T-helper 1 cell treated with Interleukin-12 subunit alpha and Interleukin-12 subunit beta and Interleukin-4 antibody, amounts not matched to agents 30 μg/mL and 1 μg/mL, for 36 hours (primary cell): ENCODE results near the gene FICD.

Experiments
- H3K27ac Mint-ChIP-seq: one replicate; pipeline ENCODE4 v1.8.0; 2021; ENCODE audit warnings: mild to moderate bottlenecking, mixed read lengths
- H3K27me3 Mint-ChIP-seq: one replicate; pipeline ENCODE4 v1.8.0; 2021; ENCODE audit warnings: low read depth, mixed read lengths
- H3K36me3 Mint-ChIP-seq: one replicate; pipeline ENCODE4 v1.8.0; 2021; ENCODE audit warnings: low read depth, mixed read lengths
- H3K4me1 Mint-ChIP-seq: one replicate; pipeline ENCODE4 v1.8.0; 2021; ENCODE audit warnings: low read depth, mixed read lengths
- H3K4me3 Mint-ChIP-seq: one replicate; pipeline ENCODE4 v1.8.0; 2021; ENCODE audit warnings: mild to moderate bottlenecking, moderate library complexity, mixed read lengths
- H3K9me3 Mint-ChIP-seq: one replicate; pipeline ENCODE4 v1.8.0; 2021; ENCODE audit warnings: mixed read lengths

FICD gene

GRCh38 chr12:108562348-108563135 is 47.5 kb downstream of the FICD start, which contains the start of gene ISCU:
TSS of gene ISCU (plus strand) at chr12:108562596. CDS start at chr12:108562623, 27 bp downstream.
- Mint-ChIP-seq H3K27me3 (no peaks in the 10 kb centered on the region), H3K36me3 (peaks cover 31% of the 10 kb centered on the region), H3K4me1 (peaks cover 29% of the 10 kb centered on the region)

GRCh38 chr12:108563136-108563803 is 48.2 kb downstream of the FICD start:
- no peaks in the 10 kb centered on the region for H3K9me3 Mint-ChIP-seq
- H3K36me3 Mint-ChIP-seq = peaks cover 35% of the 10 kb centered on the region
- peak overlapping the region; percentile 99 for H3K27ac Mint-ChIP-seq
- H3K27me3 Mint-ChIP-seq = no peaks in the 10 kb centered on the region
- H3K4me3 Mint-ChIP-seq = peak overlapping the region; percentile 100
- H3K4me1 Mint-ChIP-seq = peaks cover 34% of the 10 kb centered on the region

More at GRCh38 chr12:108562348-108563135, 47.5 kb downstream of the FICD start, which contains the start of gene ISCU:
- Mint-ChIP-seq H3K9me3 (no peaks in the 10 kb centered on the region), H3K4me3 (peak within 1 kb of the TSS; percentile 100), H3K27ac (peak within 1 kb of the TSS; percentile 99)

DNA sequence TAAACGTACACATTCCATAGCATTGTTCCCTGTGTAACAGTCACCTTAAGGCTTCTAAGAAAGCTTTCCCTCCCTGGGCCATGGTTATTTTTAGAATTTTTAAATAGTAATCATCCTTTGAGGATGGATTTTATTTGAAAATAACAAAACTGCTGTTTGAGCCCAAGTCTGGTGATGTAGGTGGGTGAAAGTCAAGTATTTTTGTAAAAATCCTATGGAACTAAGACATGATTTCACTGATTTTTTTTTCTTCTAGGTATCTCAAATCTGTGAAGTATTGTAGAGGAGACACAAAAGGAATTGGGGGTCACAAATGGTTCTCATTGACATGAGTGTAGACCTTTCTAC is 48.7 kb downstream of the FICD start:
- H3K36me3 Mint-ChIP-seq = peaks cover 39% of the 10 kb centered on the region
- no peaks in the 10 kb centered on the region for H3K27me3 Mint-ChIP-seq
- H3K9me3 Mint-ChIP-seq = no peaks in the 10 kb centered on the region
- H3K27ac Mint-ChIP-seq = peak overlapping the region; percentile 99
- peaks cover 39% of the 10 kb centered on the region for H3K4me1 Mint-ChIP-seq
- H3K4me3 Mint-ChIP-seq = peak overlapping the region; percentile 100

DNA sequence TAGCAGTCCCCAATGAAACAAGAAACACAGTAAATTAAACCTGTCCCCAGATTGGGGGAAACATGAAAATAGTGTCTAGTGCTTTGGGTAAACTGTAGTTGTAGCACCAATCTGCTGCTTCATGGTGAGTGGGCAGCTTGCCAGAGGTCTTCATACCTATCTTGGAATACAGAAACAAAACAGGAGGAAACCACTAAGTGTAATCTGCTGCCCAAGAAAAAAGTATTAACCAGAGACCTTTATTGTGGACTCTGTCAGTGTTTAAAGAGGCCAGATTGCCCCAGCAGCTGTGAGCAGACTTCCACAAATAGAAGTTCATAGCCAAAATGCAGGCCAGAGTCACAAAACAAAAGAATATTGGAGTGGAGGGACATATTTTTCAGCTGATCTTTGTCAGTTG is 49.6 kb downstream of the FICD start:
- H3K27ac Mint-ChIP-seq = no peak overlapping the region
- no peaks in the 10 kb centered on the region for H3K27me3 Mint-ChIP-seq
- no peaks in the 10 kb centered on the region for H3K9me3 Mint-ChIP-seq
- peaks cover 38% of the 10 kb centered on the region for H3K4me1 Mint-ChIP-seq
- peaks cover 45% of the 10 kb centered on the region for H3K36me3 Mint-ChIP-seq
- no peak overlapping the region for H3K4me3 Mint-ChIP-seq

- Mint-ChIP-seq H3K36me3 (peaks cover 45% of the 10 kb centered on the region), H3K27me3 (no peaks in the 10 kb centered on the region)
These were observed 50.1 kb downstream of the FICD start for GRCh38 chr12:108565146-108565545.

DNA sequence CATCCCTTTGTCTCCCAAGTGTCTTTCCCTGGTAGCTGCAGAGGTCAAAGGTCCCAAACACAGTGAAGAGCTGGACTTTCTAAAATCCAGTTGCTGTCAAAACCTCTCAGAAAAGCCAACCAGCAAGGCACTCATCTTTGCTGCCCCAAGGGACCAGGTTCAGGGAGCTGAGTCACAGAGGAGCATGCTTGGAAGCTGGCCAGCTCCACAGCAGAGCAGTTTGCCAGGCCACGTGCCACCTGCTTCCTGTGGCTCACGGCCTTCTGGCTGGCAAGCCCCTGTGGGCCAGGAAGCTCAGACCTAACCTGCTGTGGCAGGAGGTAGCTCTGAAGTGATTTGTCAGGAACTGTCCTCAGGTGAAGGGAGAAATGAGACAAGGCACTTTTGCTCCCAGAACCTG is 50.9 kb downstream of the FICD start:
- H3K36me3 Mint-ChIP-seq = peaks cover 48% of the 10 kb centered on the region
- no peak overlapping the region for H3K4me3 Mint-ChIP-seq
- peak overlapping the region; percentile 11 for H3K27ac Mint-ChIP-seq
- H3K9me3 Mint-ChIP-seq = no peaks in the 10 kb centered on the region
- no peaks in the 10 kb centered on the region for H3K27me3 Mint-ChIP-seq
- peaks cover 40% of the 10 kb centered on the region for H3K4me1 Mint-ChIP-seq

More at GRCh38 chr12:108565146-108565545, 50.1 kb downstream of the FICD start:
- peaks cover 35% of the 10 kb centered on the region for H3K4me1 Mint-ChIP-seq
- no peaks in the 10 kb centered on the region for H3K9me3 Mint-ChIP-seq
- no peak overlapping the region for H3K27ac Mint-ChIP-seq
- no peak overlapping the region for H3K4me3 Mint-ChIP-seq

- Mint-ChIP-seq H3K36me3 (peaks cover 48% of the 10 kb centered on the region), H3K27ac (peak overlapping the region; percentile 11), H3K4me1 (peaks cover 40% of the 10 kb centered on the region), H3K27me3 (no peaks in the 10 kb centered on the region), H3K9me3 (no peaks in the 10 kb centered on the region), H3K4me3 (no peak overlapping the region)
These were observed 51.4 kb downstream of the FICD start for GRCh38 chr12:108566452-108566851.

DNA sequence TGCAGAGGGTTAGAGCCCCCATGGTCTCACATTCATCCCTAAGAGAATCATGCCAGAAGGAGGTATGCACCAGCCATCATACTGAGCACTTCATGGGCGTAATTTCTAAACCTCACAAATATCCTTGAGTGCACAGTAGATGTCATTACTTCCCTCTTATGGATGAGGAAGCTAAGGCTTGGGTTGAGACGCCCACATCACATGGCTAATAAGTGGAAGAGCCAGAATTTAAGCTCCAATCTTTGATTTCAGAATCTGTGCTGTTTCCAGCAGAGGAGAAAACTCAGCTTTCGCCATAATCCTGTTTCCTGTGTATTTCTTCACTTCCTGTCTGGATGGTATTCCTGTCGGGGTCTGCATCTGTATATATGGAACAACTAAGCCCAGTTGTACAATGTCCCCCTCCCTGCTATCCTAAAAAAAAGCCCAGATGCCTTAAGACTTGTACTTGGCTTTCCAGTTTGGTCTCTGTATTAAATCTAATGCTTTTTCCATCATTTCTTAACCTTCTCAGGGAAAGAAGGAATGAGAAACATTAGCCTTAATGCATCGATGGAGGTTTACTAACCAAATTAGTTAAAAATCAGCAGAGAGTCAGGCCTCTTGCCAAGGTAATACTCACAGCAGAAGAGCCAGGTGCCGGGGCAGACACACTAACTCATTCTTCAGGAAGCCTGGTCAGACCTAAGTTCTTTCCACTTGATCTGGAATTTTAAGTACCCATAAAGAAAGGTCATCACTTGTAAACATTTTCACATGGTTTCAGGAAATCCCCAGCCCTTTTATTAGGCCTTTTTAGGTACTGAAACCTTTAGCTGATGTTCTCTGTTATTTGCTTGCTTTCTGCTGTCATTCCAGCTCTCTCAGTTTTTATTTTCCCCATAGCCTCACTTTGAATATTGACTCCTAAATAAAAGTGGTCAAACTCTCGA is 52.6 kb downstream of the FICD start:
- no peaks in the 10 kb centered on the region for H3K27me3 Mint-ChIP-seq
- H3K36me3 Mint-ChIP-seq = peaks cover 48% of the 10 kb centered on the region
- no peaks in the 10 kb centered on the region for H3K9me3 Mint-ChIP-seq
- H3K27ac Mint-ChIP-seq = peak overlapping the region; percentile 98
- H3K4me1 Mint-ChIP-seq = peaks cover 40% of the 10 kb centered on the region
- peak overlapping the region; percentile 75 for H3K4me3 Mint-ChIP-seq

- Mint-ChIP-seq H3K9me3 (no peaks in the 10 kb centered on the region), H3K27me3 (no peaks in the 10 kb centered on the region), H3K4me3 (peak overlapping the region; percentile 75), H3K4me1 (peaks cover 45% of the 10 kb centered on the region), H3K27ac (peak overlapping the region; percentile 98), H3K36me3 (peaks cover 48% of the 10 kb centered on the region)
These were observed 53.5 kb downstream of the FICD start for GRCh38 chr12:108568338-108569154.
